NT2/D1 (cell line): ENCODE data around the gene PGAM1.

Source experiments
- YY1 ChIP-seq: IDR thresholded peaks from 2 replicates; pipeline ENCODE4 v1.6.1; 2011; ENCODE audit not compliant: insufficient read length, insufficient read depth
- ZNF274 ChIP-seq: IDR thresholded peaks from 2 replicates; pipeline ENCODE4 v1.6.1; 2011; ENCODE audit warnings: mild to moderate bottlenecking, low read depth, low read length

- TF ChIP-seq ZNF274 (no peak), YY1 (no peak)
Observed at GRCh38 chr10:97376413-97376812, 49.6 kb upstream of the PGAM1 start.
